ENCODE data around the gene TCP11X2.
"Not testable (repeated sequence)": the region's sequence is repeated elsewhere in the genome, so short reads cannot be mapped to it uniquely, and the experiment has no call there.

The TCP11X2 gene
- long read RNA-seq, donor 1 = 0 reads
- long read RNA-seq, donor 2 = 0 reads
- long read RNA-seq, donor 3 = 0 reads
- long read RNA-seq, donor 4 = 0 reads
- long read RNA-seq, donor 5 = 0 reads
- long read RNA-seq, donor 6 = 0 reads
- long read RNA-seq, donor 7 = 0 reads
- long read RNA-seq, donor 8 = 0 reads

GRCh38 chrX:102471762-102472220 lies at the start of gene TCP11X2:
TSS of gene TCP11X2 (minus strand) at chrX:102471812.
- DNase-seq = not testable (repeated sequence)

- no peak for DNase-seq
Measured at GRCh38 chrX:102517326-102517725, 45.7 kb upstream of the TCP11X2 start.

- peak; percentile 83 for DNase-seq
Measured at GRCh38 chrX:102515975-102516941, 44.6 kb upstream of the TCP11X2 start, which contains the start of gene TMSB15A. TSS of gene TMSB15A (minus strand) at chrX:102516739.

GRCh38 chrX:102514536-102514935 lies 42.9 kb upstream of the TCP11X2 start:
- DNase-seq = no peak

- DNase-seq = no peak
Measured at GRCh38 chrX:102498732-102499131, 27.1 kb upstream of the TCP11X2 start.

GRCh38 chrX:102491766-102492165 lies 20.2 kb upstream of the TCP11X2 start:
- no peak for DNase-seq

GRCh38 chrX:102478765-102479164 lies 7.2 kb upstream of the TCP11X2 start:
- not testable (repeated sequence) for DNase-seq

GRCh38 chrX:102470215-102470614 lies 1.4 kb downstream of the TCP11X2 start:
- not testable (repeated sequence) for DNase-seq

- not testable (repeated sequence) for DNase-seq
Measured at GRCh38 chrX:102458615-102459014, 13.0 kb downstream of the TCP11X2 start.

- DNase-seq = not testable (repeated sequence)
Measured at GRCh38 chrX:102439908-102440307, 31.7 kb downstream of the TCP11X2 start, which contains the start of gene NXF2B. TSS of gene NXF2B (minus strand) at chrX:102440008. CDS start at chrX:102380036, 59,972 bp downstream.

- not testable (repeated sequence) for DNase-seq
Measured at GRCh38 chrX:102414493-102414892, 57.1 kb downstream of the TCP11X2 start.

Measured in right kidney (tissue), 9 donors.